WTC11 (cell line): ENCODE data around the gene SNCAIP.

Experiments used
- CTCF ChIP-seq: fragments of 200-600 bp; IDR thresholded peaks from 2 replicates; pipeline ENCODE4 v1.8.0; 2022; ENCODE audit warnings: antibody characterized with exemption
- E2F1 ChIP-seq: sonication (generic); formaldehyde crosslinking; IDR thresholded peaks from 2 replicates; pipeline ENCODE4 v1.8.0; 2022; ENCODE audit warnings: mild to moderate bottlenecking, missing genetic modification reagents
- RELA ChIP-seq: sonication (generic); formaldehyde crosslinking; IDR thresholded peaks from 2 replicates; pipeline ENCODE4 v1.8.1; 2022; ENCODE audit warnings: missing genetic modification reagents, mild to moderate bottlenecking, borderline replicate concordance
- TCF7 ChIP-seq: sonication (generic); formaldehyde crosslinking; IDR thresholded peaks from 2 replicates; pipeline ENCODE4 v1.8.0; 2022; ENCODE audit warnings: mild to moderate bottlenecking, low read depth, missing genetic modification reagents, moderate library complexity
- TF ChIP-seq, protein P1 (sequence below): sonication (generic); formaldehyde crosslinking; IDR thresholded peaks from 2 replicates; pipeline ENCODE4 v1.8.1; 2022; ENCODE audit warnings: missing genetic modification reagents, borderline replicate concordance

DNA sequence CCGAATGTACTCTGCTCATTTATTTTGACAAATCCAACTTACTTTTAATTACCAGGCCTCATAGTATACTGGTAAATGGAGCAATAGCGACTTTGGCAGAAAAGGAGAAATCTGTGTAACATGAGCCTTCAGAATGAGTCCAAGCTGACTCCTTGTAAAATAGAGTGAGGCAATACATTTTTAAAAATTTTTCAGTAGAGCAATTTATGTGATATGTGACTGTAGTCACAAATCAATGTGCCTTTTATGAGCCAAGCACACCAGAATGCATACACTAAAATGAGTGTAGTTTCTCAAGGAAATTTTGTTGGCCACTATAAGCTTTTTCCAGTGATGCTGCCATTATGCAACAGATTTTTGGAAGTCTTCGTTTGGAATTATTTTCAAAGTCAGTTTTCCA lies 73.8 kb downstream of the SNCAIP start:
- no peak for TF ChIP-seq CTCF
- no peak for TF ChIP-seq TCF7 (CRISPR knock-in tag)
- no peak for TF ChIP-seq RELA (CRISPR knock-in tag)
- TF ChIP-seq, protein P1, sequence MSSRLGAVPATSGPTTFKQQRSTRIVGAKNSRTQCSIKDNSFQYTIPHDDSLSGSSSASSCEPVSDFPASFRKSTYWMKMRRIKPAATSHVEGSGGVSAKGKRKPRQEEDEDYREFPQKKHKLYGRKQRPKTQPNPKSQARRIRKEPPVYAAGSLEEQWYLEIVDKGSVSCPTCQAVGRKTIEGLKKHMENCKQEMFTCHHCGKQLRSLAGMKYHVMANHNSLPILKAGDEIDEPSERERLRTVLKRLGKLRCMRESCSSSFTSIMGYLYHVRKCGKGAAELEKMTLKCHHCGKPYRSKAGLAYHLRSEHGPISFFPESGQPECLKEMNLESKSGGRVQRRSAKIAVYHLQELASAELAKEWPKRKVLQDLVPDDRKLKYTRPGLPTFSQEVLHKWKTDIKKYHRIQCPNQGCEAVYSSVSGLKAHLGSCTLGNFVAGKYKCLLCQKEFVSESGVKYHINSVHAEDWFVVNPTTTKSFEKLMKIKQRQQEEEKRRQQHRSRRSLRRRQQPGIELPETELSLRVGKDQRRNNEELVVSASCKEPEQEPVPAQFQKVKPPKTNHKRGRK (CRISPR knock-in tag), result no peak
- TF ChIP-seq E2F1 (CRISPR knock-in tag), result no peak
